Stimulated activated naive CD8-positive, alpha-beta T cell treated with anti-CD3 and anti-CD28 coated beads, Interleukin-15, Interleukin-2, amounts not matched to agents 100 ng/mL and 50 ng/mL, for 24 hours (primary cell): Measurements from ENCODE around the gene FRG2.
"Not testable (repeated sequence)": the region's sequence is repeated elsewhere in the genome, so short reads cannot be mapped to it uniquely, and the experiment has no call there.

Experiments
- H3K27ac Mint-ChIP-seq: one replicate; pipeline ENCODE4 v1.8.0; 2021; ENCODE audit warnings: mild to moderate bottlenecking, mixed read lengths
- H3K27me3 Mint-ChIP-seq: one replicate; pipeline ENCODE4 v1.8.0; 2021; ENCODE audit warnings: mixed read lengths
- H3K36me3 Mint-ChIP-seq: one replicate; pipeline ENCODE4 v1.8.0; 2021; ENCODE audit warnings: low read depth, mixed read lengths
- H3K4me1 Mint-ChIP-seq: one replicate; pipeline ENCODE4 v1.8.0; 2021; ENCODE audit warnings: low read depth, mixed read lengths
- H3K4me3 Mint-ChIP-seq: one replicate; pipeline ENCODE4 v1.8.0; 2021; ENCODE audit warnings: mild to moderate bottlenecking, mixed read lengths
- H3K9me3 Mint-ChIP-seq: one replicate; pipeline ENCODE4 v1.8.0; 2021; ENCODE audit warnings: mixed read lengths

Gene FRG2

GRCh38 chr4:189980292-189980691 lies 46.8 kb downstream of the FRG2 start:
- H3K4me1 Mint-ChIP-seq, H3K27ac Mint-ChIP-seq, H3K36me3 Mint-ChIP-seq, H3K27me3 Mint-ChIP-seq, H3K9me3 Mint-ChIP-seq, H3K4me3 Mint-ChIP-seq: not testable (repeated sequence)

GRCh38 chr4:189979196-189980047 lies 47.6 kb downstream of the FRG2 start:
- peaks cover 4% of the 10 kb centered on the region for H3K27me3 Mint-ChIP-seq
- no peaks in the 10 kb centered on the region for H3K9me3 Mint-ChIP-seq

More at GRCh38 chr4:189979196-189980047, 47.6 kb downstream of the FRG2 start:
- H3K4me3 Mint-ChIP-seq: no peak overlapping the region
- no peaks in the 10 kb centered on the region for H3K36me3 Mint-ChIP-seq
- no peak overlapping the region for H3K27ac Mint-ChIP-seq
- no peaks in the 10 kb centered on the region for H3K4me1 Mint-ChIP-seq
